Kidney tubule cell (primary cell): Measurements from ENCODE around the gene DUOXA1.
"Not testable (repeated sequence)": the region's sequence is repeated elsewhere in the genome, so short reads cannot be mapped to it uniquely, and the experiment has no call there.

Source experiments
- DNase-seq: peaks from one replicate; pipeline ENCODE4 v3.0.0-alpha.2; 2018; ENCODE audit warnings: low spot score

Gene DUOXA1

DNA sequence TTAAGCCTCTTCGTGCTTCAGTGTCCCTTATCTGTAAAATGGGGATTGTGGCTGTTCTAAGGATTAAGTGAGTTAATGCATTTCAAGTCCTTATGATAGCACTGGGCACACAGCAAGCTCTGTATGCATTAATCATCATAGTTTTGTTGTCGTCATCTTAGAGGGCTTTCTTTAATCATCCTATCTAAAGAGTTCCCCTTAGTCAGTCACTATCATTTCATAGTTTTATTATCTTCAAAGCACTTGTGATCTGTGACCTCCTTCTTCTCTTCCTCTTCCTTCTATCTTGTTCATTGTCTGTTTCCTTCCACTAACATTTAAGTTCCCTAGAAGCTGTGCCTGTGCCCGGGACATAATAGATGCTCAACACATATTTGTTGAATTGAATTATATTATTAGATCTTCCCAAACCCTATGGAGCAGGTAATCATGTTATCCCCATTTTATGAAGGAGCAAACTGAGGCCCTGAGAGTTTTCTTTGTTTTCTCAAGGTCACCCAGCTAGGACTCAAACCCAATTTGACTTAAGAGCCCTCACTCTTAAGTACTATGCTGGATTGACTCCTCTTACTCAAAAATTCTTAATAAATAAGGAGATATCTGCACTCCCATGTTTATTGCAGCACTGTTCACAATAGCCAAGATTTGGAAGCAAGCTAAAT lies 39.8 kb downstream of the DUOXA1 start:
- no peak for DNase-seq

DNA sequence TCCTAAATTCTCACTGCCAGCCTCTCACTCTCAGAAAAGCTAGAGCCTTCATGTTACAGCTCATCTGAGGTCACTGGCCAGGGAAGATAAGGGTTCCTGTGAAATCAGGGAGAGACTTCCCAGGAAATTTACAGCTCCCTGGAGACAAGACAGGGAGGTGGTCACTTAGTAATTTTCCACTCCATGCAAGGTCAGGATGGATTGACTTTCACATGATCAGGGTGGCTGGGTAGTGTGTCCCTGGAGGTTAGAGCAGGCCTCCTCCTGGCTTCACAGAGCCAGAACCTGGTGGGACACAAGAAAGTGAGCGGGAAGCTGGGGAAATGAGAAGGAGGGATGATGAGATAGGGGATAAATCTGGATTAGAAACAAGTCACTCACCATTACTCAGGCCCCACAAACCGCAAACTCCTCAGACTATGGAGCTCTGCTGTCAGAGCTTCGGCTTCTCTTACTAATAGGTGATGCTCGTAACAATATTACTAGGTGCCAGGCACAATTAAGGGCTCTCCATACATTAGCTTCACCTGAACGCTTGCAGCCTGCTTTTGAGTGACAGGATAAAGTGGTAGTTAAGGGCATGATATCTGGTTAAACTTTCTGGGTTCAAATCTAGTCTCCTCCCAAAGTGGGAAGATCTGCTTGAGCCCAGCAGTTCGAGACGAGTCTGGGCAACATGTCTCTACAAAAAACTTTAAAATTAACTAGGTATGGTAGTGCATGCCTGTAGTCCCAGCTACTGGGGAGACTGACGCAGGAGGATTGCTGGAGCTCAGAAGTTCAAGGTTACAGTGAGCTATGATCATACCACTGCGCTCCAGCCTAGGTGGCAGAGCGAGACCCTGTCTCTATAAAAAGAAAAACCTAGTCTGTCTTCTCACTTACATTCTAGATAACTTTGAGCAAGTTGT lies 40.6 kb downstream of the DUOXA1 start:
- no peak for DNase-seq

DNA sequence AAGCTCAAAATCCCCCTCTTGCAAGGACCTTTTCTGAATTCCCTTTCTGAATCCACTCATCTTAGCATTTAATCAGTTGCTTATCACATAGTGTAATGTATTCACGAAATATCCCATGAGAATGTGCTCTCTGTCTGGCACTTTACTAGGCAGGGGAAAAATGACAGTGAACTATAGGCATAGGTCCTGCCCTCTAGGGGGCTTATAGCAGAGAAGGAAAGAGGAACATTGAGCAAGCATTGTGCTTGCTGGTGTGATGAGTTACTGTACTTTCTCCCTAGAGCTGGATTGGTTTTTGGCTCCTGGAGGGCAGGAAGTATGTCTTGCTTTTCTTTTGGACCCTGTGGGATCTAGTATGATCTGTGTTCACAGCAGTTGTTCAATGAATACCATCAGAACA lies 42.2 kb downstream of the DUOXA1 start:
- no peak for DNase-seq

DNA sequence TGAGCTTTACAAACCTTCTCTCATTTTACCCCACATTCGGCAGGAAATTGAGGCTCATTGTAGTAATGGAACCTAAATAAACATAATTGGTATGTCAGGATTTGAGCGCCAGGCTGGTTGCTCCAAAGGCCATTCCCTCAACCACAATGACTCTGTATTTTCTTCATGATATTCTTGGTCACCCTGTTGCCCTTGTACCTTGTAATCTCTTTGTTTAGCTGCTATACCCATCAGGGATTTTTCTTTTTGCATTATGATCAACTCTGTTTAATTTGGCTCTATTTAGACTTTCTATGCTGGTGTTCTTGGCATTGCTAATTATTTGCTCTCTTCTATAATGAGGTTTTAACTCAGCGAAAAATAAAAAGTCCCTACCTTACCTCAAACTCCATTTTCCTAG lies 45.5 kb downstream of the DUOXA1 start:
- no peak for DNase-seq

DNA sequence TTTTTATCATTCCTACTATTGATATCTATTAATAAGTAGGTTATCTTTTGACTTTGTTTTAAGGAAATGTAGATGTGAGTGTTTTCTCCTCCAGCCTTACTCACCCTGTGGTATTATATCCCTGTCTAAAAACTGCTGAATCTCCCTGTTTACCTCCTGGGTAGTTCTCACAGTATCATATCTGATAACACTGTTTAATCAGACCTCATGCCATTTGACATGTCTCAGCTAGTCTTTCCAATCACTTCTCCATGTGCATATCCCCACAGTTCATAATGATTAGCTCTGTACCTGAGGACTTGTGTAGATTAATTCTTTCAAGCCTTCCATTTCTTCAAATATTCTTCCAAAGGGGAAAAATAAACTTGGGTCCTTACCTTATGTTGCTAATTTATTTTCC lies 46.5 kb downstream of the DUOXA1 start:
- DNase-seq, result no peak

DNA sequence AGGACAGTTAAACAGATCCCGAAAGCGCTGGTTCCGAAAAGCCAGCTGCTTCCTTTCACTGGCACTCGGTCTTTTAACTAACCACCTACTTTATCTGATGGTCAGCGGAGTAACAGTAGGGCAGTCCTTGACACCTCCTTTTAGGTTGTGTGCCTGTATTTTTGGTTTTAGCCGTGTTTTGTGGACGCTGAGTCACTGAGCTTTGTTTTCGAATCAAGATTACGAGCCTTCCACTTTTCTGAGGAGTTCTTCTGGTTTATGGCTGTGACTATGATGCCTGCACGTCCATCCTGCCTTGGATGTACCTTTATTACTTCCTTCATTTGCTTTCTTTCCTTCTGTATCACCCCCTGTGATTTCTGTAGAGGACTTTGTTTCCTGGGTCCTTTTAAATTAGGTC lies 47.3 kb downstream of the DUOXA1 start:
- DNase-seq, result not testable (repeated sequence)

DNA sequence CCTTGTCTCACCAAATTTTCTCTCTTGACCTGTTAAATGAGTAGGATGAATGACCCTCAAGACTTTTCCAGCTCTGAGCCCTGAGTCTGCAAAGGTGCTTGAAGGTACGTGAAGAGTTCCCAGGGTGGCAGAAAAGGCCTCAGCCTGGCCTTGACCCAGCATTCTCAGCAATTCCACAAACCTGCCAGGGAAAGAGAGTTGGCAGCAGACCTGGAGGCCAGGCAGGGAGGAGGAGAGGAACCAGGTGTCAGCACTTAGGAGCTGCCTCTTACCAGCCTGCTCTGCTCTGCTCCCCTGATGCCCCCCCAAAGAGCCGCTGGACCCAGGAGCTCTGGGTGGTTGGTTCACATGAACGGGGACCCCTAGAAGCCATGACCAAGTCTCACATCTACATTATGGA lies 49.1 kb downstream of the DUOXA1 start:
- DNase-seq, result not testable (repeated sequence)

DNA sequence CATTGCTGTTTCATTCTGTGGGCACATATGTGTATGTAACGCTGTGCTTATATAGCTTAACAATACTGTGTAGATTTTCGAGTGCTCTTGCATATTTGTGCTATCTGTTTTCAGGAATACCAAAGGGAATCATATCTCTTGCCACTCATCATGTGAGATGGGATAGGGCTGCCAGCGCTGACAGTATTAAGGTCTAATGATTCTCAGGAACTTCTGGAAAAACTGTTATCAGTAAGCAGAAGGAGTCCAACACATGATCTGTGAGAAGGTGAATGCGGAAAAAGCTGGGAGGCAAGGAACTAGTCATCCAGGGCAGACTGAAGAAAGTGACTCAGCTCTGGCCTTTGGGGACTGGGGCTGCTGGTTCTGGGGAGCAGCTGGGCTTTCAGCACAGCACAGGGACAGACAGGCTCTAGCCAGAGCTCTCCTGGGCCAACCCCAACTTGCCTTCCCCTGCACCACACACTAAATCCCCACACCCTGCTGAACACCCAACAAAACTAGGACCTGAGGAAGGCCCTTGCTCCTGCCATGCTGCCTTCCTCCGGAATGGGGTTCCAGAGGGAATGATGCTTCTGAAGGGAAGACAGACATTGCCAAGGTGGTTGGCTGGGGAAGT lies 49.9 kb downstream of the DUOXA1 start:
- DNase-seq, result not testable (repeated sequence)

DNA sequence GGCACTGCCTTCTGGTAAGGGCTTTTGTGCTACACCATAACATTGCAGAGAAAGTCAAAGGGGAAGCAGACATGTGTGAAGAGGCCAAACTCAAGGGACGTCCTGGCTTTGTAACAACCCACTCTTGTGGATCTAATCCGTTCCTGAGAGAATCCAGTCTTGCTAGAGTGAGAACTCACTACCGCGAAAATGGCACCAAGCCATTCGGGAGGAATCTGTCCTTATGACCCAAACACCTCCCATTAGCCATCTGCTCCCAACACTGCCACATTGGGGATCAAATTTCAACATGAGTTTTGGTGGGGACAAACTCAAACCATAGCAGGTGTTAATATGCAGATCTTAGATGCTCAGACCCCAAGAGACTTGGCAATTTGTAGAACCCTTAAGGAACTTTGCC lies 50.5 kb downstream of the DUOXA1 start:
- DNase-seq, result not testable (repeated sequence)

DNA sequence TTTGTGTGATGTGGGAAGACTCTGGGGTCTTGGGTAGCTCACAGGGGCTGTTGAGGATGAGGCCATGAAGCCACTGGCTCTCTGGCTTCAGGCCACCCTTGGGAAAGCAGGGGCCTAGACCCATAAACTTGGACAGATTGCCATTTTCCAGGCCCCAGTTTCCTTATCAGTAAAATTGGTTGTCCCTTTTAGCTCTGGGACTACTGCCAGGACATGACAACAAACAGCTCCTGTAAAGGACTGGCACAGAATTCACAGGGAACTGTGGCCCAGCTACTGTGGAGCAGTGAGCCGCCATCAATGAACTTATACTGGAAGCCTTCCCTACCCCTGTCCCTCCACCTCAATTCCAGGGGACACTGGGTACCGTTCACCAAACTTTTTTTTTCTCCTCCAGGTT lies 52.3 kb downstream of the DUOXA1 start:
- not testable (repeated sequence) for DNase-seq

DNA sequence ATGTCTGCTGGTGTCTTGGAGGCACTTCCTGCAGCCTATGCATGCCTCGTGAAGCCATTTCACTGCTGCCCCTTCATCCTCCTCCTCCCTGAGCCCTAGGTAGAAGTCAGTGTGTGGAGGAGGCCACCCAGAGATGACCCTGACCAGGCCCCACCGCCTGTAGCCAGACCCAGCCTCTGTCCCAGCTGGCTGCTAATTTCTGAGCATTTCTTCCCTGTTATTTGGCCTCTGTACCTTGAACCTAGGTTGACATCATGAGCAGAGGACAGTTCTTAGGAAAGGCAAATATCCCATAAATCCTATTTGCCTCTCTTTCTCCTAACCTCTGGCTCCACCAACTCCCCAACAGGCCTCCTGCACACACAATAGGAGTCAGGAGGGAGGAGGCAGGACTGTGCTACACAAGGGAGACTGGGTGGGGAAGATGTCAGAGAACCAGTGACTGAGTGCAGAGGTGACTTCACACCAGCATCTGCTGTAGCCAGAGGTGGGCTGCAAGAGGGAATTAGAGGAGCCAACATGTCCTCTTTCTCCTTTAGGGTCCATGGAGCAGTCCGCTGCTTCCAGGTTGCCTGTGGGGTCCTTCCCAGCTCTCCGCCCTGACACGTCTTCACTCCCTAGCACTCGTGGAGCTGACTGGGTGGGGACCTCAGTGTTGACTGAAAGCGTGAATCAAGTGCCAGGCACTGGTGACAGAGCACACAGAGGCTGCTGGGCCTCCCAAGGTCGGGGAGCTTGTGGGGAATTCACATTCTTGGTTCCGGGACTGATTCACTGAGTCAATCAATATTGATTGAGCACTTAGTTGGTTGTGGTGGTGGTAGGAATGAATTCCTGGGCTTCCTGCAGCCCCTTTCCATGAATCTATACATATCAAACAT lies 54.0 kb downstream of the DUOXA1 start:
- not testable (repeated sequence) for DNase-seq

DNA sequence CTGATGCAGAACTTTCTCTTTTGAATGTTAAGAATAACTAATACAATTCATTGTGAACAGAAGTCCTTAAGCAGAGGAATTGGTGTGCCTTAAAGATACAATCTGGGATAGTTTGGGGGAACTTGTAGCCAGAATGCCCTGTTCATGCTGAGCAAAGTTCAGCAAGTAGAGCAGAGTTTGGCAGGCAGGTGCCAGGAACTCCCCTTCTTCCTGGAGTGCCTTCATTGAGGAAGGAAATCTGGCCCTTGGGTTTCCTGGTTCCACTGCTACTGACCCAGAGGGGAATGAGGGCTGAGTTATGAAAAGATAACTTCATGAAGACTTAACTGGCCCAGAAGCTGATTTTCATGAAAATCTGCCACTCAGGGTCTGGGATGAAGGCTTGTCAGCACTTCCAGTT lies 56.1 kb downstream of the DUOXA1 start:
- DNase-seq, result not testable (repeated sequence)

DNA sequence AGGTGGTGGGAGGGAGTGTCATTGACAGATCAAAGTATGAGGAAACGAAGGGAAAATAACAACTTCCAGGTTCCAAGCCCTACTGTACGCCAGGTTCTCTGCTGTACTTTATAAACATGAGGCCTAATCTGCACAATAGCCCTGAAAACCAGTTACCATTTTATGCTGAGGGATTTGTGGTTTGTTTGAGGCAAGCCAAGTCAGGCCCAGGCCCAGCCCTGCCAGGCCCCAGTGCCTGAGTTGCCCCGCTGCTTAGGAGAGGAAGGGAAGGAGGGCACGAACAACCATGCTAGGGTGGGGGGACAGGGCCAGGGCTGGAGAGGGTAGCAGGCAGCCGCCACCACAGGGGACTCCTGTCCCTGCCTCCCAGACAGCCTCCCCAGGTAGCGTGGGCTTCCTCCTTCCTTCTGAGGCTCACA lies 59.7 kb downstream of the DUOXA1 start:
- not testable (repeated sequence) for DNase-seq
